Measurements from ENCODE around the gene RHBDF2.

DNA sequence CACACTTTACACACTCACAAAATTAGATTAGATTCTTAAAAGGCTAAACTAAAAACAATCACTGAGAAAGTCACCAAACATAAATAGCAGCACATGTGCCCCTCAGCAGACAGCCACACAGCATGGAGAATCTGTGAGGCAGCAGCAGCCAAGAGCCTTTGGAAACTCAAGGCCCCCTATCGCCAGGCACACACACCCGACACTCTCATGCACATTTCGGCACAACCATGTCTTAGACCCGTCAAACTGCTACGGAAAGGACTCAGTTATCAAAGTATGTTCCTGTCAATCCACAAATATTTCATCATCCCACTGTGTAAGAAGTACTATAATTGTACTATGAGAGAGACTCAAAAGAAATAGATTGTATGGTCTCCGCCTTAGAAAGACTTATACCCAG lies 69.2 kb downstream of the RHBDF2 start:
- TF ChIP-seq, protein P1, sequence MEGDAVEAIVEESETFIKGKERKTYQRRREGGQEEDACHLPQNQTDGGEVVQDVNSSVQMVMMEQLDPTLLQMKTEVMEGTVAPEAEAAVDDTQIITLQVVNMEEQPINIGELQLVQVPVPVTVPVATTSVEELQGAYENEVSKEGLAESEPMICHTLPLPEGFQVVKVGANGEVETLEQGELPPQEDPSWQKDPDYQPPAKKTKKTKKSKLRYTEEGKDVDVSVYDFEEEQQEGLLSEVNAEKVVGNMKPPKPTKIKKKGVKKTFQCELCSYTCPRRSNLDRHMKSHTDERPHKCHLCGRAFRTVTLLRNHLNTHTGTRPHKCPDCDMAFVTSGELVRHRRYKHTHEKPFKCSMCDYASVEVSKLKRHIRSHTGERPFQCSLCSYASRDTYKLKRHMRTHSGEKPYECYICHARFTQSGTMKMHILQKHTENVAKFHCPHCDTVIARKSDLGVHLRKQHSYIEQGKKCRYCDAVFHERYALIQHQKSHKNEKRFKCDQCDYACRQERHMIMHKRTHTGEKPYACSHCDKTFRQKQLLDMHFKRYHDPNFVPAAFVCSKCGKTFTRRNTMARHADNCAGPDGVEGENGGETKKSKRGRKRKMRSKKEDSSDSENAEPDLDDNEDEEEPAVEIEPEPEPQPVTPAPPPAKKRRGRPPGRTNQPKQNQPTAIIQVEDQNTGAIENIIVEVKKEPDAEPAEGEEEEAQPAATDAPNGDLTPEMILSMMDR (optimal IDR thresholded peaks at IDR 0.05 in 1 of 3, IDR thresholded peaks at IDR 0.05 in 1 of 3, conservative IDR thresholded peaks at IDR 0.05 in 1 of 3; ENCODE audit: extremely low read depth in 1 of 3, insufficient read depth in 2 of 3, low read length in 3 of 3) = no peak
- TF ChIP-seq EZH2 (IDR thresholded peaks at IDR 0.05; ENCODE audit: low read length) = no peak

Measured in keratinocyte (primary cell).